HFF-Myc (cell line): ENCODE data around the gene CRYBG2.

Experiments used
- DNase-seq: peaks from one replicate; pipeline ENCODE4 v3.0.0-alpha.2; 2011; ENCODE audit warnings: low read depth; ENCODE audit errors: extremely low read depth
- H3K4me3 ChIP-seq: replicated peaks from 2 replicates; pipeline ENCODE4 v1.5.1; 2011; ENCODE audit warnings: low read depth, mild to moderate bottlenecking, control low read depth, low read length
- CTCF ChIP-seq: IDR thresholded peaks from 2 replicates; pipeline ENCODE4 v1.5.1; 2012; ENCODE audit warnings: mild to moderate bottlenecking, low read depth, low read length, control low read depth; ENCODE audit errors: missing control alignments

The CRYBG2 gene

GRCh38 chr1:26353976-26354820 is at the start of gene CRYBG2:
Gene CRYBG2 (minus strand): TSS chr1:26354130. CDS start chr1:26346657, 7,473 bp downstream.
- H3K4me3 ChIP-seq = no peak within 1 kb of the TSS
- no peak for DNase-seq
- TF ChIP-seq CTCF = no peak

GRCh38 chr1:26403656-26404055 is 49.7 kb upstream of the CRYBG2 start:
- no peak overlapping the region for H3K4me3 ChIP-seq
- no peak for TF ChIP-seq CTCF
- no peak for DNase-seq

GRCh38 chr1:26401891-26402290 is 48.0 kb upstream of the CRYBG2 start:
- H3K4me3 ChIP-seq = no peak overlapping the region
- no peak for TF ChIP-seq CTCF
- DNase-seq = no peak

- DNase-seq = no peak
- no peak for TF ChIP-seq CTCF
- no peak overlapping the region for H3K4me3 ChIP-seq
These were observed 45.1 kb upstream of the CRYBG2 start for GRCh38 chr1:26399034-26399433.

- no peak for DNase-seq
- H3K4me3 ChIP-seq = no peak overlapping the region
- no peak for TF ChIP-seq CTCF
These were observed 41.8 kb upstream of the CRYBG2 start for GRCh38 chr1:26395754-26396153.

GRCh38 chr1:26391450-26391849 is 37.5 kb upstream of the CRYBG2 start:
- no peak overlapping the region for H3K4me3 ChIP-seq
- TF ChIP-seq CTCF = peak; percentile 83
- DNase-seq = peak; percentile 33
